ENCODE results near the gene DDX43. TPM values are rescaled to one million over a fixed set of nuclear protein-coding genes. Genes with fewer than 3 reads are reported as not detected.
A peak's percentile ranks its signal among the peaks of the same experiment; 100 is the strongest.
"Not testable (repeated sequence)": the region's sequence is repeated elsewhere in the genome, so short reads cannot be mapped to it uniquely, and the experiment has no call there.

DDX43 gene
- total and polyA plus RNA-seq, 12 donors: 0.11 to 1.6 (median 0.47) TPM; not detected in 2

GRCh38 chr6:73375216-73375615 lies 19.4 kb upstream of the DDX43 start:
- DNase-seq: no peak
- 85 to 94% (median 89%) methylated on average over 1 of the region's 1 CpG for WGBS, 4 donors
- Histone ChIP-seq H3K27me3 (no peaks in the 10 kb centered on the region), H3K4me1 (replicated peaks in 1 of 2) (no peaks in the 10 kb centered on the region), H3K9me3 (replicated peaks in 1 of 3) (no peaks in the 10 kb centered on the region), H3K36me3 (replicated peaks in 1 of 2) (no peaks in the 10 kb centered on the region), H3K27ac (no peak overlapping the region), H3K4me3 (no peak overlapping the region)
- intact Hi-C loops (cut with DNase I): no loop called here
- TF ChIP-seq, protein P1, sequence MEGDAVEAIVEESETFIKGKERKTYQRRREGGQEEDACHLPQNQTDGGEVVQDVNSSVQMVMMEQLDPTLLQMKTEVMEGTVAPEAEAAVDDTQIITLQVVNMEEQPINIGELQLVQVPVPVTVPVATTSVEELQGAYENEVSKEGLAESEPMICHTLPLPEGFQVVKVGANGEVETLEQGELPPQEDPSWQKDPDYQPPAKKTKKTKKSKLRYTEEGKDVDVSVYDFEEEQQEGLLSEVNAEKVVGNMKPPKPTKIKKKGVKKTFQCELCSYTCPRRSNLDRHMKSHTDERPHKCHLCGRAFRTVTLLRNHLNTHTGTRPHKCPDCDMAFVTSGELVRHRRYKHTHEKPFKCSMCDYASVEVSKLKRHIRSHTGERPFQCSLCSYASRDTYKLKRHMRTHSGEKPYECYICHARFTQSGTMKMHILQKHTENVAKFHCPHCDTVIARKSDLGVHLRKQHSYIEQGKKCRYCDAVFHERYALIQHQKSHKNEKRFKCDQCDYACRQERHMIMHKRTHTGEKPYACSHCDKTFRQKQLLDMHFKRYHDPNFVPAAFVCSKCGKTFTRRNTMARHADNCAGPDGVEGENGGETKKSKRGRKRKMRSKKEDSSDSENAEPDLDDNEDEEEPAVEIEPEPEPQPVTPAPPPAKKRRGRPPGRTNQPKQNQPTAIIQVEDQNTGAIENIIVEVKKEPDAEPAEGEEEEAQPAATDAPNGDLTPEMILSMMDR (IDR thresholded peaks at IDR 0.05): no peak
- no peak for TF ChIP-seq POLR2A (IDR thresholded peaks at IDR 0.05)

DNA sequence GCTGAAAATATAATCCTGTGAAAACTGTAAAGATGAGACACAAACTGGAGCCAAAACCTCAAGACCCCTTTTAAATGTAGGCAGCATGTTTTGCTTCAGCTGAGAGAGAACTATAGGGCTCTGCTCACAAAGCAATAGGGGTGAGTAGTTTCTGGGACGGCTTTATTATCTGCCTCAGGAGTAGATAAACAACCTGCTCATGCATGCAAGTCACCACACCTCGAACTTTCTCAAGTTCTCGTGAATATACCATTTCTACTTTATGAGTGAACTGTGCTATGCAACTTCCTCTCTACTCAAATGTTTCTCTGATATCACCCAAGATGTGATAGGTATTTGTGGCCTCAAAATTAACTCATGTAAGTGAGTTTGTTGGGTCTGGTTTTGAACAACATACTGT lies 17.4 kb upstream of the DDX43 start:
- Histone ChIP-seq H3K9me3 (replicated peaks in 1 of 3) (no peaks in the 10 kb centered on the region), H3K4me3 (no peak overlapping the region), H3K27me3 (no peaks in the 10 kb centered on the region), H3K27ac (no peak overlapping the region), H3K36me3 (replicated peaks in 1 of 2) (no peaks in the 10 kb centered on the region), H3K4me1 (replicated peaks in 1 of 2) (no peaks in the 10 kb centered on the region)
- intact Hi-C loops (cut with DNase I): no loop called here
- 45 to 70% (median 53%) methylated on average over 3 of the region's 3 CpGs for WGBS, 4 donors
- DNase-seq: no peak
- TF ChIP-seq, protein P1 (IDR thresholded peaks at IDR 0.05): no peak
- TF ChIP-seq POLR2A (IDR thresholded peaks at IDR 0.05): no peak

- H3K36me3 ChIP-seq (replicated peaks in 1 of 2); H3K27ac ChIP-seq; H3K4me1 ChIP-seq (replicated peaks in 1 of 2); H3K4me3 ChIP-seq; intact Hi-C loops (cut with DNase I); H3K9me3 ChIP-seq (replicated peaks in 1 of 3); H3K27me3 ChIP-seq: not testable (repeated sequence)
- peak in 1 of 7 donors; percentile 23 for DNase-seq
- 88 to 92% (median 90%) methylated on average over 10 of the region's 10 CpGs for WGBS, 4 donors
Observed at GRCh38 chr6:73381531-73381930, 13.1 kb upstream of the DDX43 start.

DNA sequence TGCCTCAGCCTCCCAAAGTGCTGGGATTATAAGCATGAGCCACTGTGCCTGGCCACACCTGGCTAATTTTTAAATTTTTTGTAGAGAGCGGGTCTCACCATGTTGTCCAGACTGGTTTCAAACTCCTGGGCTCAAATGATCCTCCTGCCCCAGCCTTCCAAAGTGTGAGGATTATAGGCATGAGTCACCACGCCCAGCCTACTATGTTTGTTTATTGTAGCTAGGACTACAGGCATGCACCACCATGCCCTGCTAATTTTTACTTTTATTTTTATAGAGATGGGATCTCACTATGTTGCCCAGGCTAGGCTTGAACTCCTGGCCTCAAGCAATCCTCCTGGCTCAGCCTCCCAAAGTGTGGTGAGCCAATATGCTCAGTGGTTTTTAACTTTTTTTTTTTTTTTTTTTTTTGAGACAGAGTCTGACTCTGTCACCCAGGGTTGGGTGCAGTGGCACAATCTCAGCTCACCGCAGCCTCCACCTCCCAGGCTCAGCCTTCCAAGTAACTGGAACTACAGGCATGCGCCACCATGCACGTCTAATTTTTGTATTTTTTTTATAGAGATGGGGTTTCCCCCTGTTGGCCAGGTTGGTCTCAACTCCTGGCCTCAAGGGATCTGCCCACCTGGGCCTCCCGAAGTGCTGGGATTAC lies 12.0 kb upstream of the DDX43 start:
- H3K36me3 ChIP-seq (replicated peaks in 1 of 2): no peaks in the 10 kb centered on the region
- H3K27me3 ChIP-seq: no peaks in the 10 kb centered on the region
- TF ChIP-seq, protein P1 (IDR thresholded peaks at IDR 0.05): no peak
- DNase-seq: peak in 1 of 7 donors; percentile 17
- no peak overlapping the region for H3K27ac ChIP-seq
- no peaks in the 10 kb centered on the region for H3K9me3 ChIP-seq (replicated peaks in 1 of 3)
- no peaks in the 10 kb centered on the region for H3K4me1 ChIP-seq (replicated peaks in 1 of 2)
- intact Hi-C loops (cut with DNase I): no loop called here
- H3K4me3 ChIP-seq: no peak overlapping the region
- WGBS, 4 donors: 83 to 93% (median 88%) methylated on average over 6 of the region's 6 CpGs

DNA sequence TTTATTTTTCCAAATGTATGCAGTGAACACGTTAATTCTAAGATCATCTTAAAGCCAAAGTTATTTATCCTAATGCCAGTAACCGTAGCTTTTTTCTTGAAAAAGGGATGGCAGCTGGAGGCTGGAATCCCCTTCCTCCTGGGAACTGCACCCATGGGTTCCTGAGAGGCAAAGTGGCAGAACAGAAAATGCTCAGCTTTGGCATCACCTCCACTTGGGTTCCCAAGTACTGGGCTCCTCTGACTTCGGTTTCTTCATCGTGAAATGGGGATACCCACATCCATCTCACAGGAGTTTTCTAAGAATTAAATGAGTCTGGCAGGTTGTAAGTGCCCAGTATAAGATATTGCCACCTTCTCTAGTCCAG lies 6.2 kb upstream of the DDX43 start:
- TF ChIP-seq, protein P1 (IDR thresholded peaks at IDR 0.05): no peak
- TF ChIP-seq POLR2A (IDR thresholded peaks at IDR 0.05): no peak
- Histone ChIP-seq H3K27me3 (no peaks in the 10 kb centered on the region), H3K4me1 (replicated peaks in 1 of 2) (no peaks in the 10 kb centered on the region), H3K9me3 (replicated peaks in 1 of 3) (no peaks in the 10 kb centered on the region), H3K4me3 (peak overlapping the region in 2 of 4 donors; percentile 8 to 56), H3K36me3 (replicated peaks in 1 of 2) (no peaks in the 10 kb centered on the region), H3K27ac (peak overlapping the region in 1 of 5 donors; percentile 15)
- peak in 1 of 7 donors; percentile 1 for DNase-seq
- intact Hi-C loops (cut with DNase I): no loop called here
- WGBS, 4 donors: 35 to 68% (median 43%) methylated on average over 4 of the region's 4 CpGs
